ENCODE results near the gene AP5Z1.
"Not testable (repeated sequence)": the region's sequence is repeated elsewhere in the genome, so short reads cannot be mapped to it uniquely, and the experiment has no call there.

Gene AP5Z1

DNA sequence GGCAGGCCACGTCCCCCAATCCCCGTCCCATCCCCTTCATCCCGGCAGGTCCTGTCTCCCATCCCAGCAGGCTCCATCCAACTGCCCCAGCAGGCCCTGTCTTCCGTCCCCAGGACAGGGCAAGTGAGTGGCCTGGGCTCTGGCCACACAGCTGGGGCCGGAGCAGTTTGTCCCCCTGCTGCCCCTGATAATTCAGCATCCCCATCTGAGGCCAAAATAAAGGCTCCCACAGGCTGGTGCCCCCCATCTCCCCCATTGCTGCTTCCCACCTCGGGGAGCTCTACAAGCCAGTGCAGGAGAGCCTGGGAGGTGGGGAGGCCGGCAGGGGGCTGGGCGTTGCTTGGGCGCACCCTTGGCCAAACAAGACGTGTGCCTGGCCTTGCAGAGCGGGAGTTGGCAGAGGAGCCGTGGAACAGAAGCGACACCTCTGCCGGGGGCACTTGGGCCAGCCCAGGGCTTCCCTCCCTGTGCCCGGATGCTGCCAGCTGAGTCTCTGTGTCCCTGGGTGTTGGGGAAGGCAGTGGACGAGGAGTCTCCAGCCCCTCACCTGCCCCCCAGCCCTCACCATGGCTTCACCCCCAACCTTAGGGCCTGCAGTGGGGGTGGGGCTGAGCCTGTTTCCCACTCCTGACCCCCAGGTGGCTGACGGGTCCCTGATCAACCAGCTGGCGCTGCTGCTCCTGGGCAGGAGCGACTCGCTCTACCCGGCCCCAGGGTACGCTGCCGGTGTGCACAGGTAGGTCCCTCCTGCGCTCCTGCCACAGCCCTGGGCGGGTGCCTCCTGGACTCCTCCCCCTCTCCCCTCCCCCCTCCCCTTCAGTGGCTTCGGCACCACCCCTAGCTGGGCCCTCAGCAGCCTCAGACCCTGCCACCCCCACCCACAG, 14.0 kb downstream of the AP5Z1 start:
- DNase-seq: no peak

GRCh38 chr7:4790078-4790465, 14.6 kb downstream of the AP5Z1 start:
- DNase-seq: no peak

- DNase-seq: no peak
Measured at GRCh38 chr7:4790516-4790991, 15.1 kb downstream of the AP5Z1 start.

GRCh38 chr7:4791101-4791737, 15.8 kb downstream of the AP5Z1 start:
- no peak for DNase-seq

DNA sequence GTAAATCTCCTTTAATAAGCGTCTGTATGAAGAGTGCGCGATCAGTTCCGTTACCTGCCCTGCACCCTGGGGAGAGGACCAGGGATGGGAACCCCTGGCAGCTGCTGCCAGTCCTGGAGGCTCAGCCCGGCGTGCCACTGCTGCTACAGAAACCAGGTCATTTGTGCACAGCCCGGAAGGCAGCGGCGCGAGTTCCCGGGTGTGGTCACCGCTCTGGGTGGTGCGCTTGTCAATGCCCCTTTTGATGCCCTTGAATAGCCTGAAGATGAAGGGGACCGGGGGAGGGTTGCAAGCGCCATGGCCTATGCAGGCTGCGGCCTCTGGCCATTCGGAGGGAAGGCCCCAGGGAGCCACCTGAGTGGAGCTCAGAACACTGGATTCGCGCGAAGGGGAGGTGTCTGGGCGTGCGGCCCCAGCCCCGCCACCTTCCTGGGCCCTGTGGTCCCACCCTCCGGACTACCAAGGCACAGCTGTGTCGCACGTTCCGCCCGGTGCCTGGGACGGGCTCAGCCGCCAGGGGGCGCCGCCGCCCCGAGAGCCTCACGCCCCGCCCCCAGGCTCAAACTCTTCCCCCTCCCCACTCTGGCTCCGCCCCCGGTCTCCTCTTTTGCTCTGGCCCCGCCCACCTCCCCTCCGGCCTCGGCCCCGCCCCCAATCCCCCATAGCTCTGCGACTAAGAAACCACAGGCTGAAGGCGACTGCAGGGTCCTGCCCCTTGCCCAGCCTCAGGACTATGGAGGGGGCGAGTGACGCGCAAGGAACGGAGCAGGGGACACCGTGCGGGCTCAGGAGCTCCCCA, 16.5 kb downstream of the AP5Z1 start:
- no peak for DNase-seq

DNA sequence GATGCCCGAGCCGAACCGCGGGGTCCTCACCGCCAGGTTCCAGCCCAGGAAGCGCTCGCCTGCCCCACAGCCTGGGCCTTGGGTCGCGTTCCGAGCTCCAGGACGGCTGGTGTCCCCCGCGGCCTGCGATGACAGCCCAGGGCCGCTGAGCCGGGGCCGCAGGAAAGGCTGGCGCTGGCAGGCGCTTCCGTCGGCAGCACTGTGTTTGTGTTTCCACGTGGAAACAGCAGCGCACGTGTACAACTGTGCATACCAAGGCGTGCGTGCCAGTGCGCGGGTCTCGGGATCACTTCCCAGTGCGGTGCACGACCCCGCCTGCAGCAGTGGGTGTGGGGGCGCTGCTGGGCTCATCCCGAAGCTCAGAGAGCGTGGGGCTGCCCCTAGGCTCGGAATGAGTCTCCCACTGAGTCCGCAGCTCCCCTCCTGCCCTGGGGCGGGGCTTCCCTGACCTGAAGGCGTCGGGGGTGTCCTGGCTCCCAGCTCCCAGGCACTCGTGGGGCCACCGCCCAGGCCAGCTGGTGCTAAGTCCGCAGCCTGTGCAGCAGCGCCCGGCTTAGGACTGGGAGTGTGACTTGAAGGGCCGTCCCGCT, 17.2 kb downstream of the AP5Z1 start:
- no peak for DNase-seq

DNA sequence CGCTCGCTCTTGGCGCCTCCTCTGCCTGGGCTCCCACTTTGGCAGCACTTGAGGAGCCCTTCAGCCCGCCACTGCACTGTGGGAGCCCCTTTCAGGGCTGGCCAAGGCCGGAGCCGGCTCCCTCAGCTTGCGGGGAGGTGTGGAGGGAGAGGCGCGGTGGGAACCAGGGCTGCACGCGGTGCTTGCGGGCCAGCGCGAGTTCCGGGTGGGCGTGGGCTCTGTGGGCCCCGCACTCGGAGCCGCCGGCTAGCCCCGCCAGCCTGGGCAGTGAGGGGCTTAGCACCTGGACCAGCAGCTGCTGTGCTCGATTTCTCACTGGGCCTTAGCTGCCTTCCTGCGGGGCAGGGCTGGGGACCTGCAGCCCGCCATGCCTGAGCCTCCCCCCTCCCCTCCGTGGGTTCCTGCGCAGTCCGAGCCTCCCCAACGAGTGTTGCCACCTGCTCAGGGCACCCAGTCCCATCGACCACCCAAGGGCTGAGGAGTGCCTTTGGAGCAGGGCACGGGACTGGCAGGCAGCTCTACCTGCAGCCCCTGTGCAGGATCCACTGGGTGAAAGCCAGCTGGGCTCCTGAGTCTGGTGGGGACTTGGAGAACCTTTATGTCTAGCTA, 18.1 kb downstream of the AP5Z1 start:
- DNase-seq: not testable (repeated sequence)

DNA sequence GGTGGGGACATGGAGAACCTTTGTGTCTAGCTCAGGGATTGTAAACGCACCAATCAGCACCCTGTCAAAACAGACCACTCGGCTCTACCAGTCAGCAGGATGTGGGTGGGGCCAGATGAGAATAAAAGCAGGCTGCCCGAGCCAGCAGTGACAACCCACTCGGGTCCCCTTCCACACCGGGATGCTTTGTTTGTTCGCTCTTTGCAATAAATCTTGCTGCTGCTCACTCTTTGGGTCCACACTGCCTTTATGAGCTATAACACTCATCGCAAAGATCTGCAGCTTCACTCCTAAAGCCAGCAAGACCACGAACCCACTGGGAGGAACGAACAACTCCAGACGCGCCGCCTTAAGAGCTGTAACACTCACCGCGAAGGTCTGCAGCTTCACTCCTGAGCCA, 18.7 kb downstream of the AP5Z1 start:
- DNase-seq: not testable (repeated sequence)

- DNase-seq: no peak
Measured at GRCh38 chr7:4794591-4795350, 19.3 kb downstream of the AP5Z1 start.

DNA sequence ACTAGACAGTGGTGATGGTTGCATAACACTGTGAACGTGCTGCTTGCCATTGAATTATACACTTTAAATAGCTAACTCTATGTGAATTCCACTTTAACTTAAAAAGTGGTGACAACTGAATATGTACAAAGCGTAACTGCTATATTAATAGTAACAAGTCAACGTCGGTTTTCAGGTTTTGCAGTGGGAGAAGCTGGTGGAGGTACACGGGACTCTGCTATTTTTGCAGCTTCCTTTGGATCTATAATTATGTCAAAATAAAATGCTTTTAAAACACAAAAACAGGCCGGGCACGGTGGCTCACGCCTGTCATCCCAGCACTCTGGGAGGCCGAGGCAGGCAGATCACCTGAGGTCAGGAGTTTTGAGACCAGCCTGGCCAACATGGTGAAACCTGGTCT, 21.0 kb downstream of the AP5Z1 start:
- no peak for DNase-seq

GRCh38 chr7:4797858-4798705, 22.7 kb downstream of the AP5Z1 start:
- DNase-seq: no peak

DNA sequence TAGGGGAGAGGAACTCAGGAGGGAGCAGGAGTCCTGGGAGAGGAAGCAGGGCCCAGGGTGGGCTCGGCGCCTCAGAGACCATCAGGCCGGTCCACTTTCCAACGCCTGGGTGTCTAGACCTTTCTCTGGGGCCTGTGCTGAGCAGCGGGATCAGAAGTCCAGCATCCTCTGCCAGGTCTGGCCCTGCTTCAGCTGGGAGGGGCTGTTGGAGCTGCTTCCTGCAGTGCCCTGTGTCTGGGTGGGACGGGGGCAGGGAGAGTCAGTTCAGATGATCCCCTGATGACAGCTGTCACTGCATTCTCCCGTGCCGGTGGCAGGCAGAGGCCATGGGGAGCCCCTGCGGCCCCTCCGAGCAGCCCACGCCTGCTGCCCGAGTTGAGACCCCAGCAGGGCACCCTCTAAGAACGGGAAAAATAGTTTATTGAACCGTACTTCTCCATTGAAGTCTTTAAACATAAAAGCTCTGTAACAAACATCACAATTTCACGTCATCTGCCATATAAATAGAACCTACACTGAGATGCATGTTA, 23.3 kb downstream of the AP5Z1 start:
- DNase-seq: no peak

DNA sequence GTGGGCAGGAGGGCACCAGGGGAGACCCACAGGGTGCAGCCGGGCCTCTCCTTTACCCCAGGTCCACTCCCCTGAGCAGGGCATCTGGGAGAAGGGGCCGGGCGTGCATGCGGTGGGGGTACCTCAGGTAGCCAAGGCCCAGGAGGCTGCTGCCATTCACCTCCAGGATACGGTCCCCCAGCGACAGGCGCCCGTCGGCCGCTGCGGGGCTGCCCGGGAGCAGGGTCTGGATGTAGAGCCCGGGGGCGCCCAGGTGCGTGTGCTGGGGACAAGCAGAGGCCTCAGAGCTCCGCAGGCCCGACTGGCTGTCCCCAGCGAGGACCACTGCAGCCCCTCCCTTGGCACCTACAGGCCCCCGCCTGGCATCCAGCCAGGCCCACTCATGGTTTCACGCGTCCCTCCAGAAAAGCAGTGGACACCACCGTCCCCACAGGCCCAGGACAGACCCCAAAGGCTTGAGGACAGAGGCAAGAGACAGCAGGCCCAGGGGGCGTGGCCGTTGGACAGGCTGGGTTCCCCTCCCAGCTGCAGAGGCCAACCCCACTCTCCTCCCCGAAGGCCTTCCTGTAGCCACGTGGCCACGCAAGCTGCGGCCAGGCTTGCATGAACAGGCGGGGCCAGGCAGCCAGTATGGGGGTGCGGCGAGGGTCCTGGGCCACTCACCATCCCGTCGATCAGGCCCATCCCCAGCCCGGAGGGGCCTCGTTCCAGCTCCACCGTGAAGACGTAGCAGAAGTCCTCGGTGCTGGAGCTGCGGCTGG, 24.3 kb downstream of the AP5Z1 start:
- DNase-seq: no peak

DNA sequence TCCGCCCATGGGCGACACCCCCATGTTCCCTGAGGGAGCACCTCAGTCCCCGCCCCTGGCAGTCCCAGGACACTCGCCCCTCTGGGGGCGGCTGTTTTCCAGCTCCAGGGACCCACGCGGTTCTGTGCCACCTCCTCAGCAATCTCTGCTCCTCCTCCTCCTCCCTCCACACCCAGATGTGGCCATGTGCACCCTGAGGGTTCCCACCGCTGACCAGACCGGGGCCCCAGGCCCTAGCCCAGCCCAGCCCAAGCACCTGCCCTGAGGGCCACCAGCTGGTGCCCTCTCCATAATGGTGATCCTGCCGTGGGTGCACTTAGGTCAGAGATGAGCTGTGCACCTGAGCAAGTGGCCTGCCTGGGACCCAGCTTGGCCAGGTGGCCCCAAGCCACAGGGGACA, 25.1 kb downstream of the AP5Z1 start:
- DNase-seq: no peak

DNA sequence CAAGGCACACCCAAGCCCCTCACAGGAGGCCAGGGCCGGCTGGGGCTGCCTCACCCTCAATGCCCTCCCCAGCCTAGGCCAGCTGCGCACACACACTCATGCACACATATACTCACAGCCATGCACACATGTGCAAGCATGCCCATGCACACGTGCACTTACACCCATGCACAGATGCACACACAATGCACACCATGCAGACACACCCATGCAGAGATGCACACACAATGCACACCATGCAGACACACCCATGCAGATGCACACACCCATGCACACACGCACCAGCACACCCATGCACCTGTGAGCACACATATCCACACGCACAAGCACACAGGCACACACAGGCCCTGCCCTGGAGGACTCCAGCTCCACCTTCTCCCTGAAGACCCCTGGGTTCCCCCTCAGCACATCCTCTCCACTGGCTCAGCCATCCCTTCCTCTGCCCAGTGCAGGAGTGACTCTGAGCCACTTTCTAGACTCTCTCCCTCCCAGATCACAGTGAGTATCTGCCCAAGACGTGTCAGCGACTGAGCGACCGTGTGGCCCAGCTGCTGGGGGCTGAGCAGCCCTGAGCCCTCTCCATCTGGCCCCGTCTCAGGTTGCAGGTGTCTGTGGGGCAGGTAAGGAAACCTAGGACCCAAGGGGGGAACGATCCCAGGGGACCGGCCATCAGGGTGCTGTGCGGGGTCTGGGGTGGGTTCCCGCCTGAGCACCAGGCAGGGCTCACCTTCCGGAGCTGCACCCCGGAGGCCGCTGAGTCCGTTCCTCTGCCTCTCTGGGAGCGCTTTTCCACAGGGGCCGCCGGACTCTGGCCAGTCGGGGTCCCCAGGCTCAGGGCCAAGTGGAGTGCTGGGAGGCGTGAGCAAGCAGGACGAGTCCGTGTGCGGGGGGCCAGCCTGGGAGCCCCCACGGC, 25.8 kb downstream of the AP5Z1 start:
- DNase-seq: no peak

DNA sequence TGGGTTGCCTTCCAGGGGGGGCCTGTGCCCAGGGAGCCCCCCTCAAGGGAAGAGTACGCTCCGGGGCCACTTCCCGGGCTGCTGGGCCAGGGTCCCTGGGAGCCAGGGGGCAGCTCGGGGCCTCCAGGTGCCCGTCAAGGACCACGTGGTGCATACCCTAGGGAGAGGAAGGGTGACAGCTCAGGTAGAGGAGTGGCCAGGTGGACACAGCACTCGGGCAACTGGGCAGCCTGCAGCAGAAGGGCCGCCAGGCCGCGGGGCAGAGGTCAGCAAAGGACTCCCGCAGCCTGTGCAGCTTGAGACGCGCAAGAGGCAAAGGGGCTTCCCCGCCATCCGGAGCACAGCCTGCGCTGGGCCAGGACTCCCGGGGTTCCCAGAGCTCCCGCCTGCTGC, 26.4 kb downstream of the AP5Z1 start:
- DNase-seq: no peak

DNA sequence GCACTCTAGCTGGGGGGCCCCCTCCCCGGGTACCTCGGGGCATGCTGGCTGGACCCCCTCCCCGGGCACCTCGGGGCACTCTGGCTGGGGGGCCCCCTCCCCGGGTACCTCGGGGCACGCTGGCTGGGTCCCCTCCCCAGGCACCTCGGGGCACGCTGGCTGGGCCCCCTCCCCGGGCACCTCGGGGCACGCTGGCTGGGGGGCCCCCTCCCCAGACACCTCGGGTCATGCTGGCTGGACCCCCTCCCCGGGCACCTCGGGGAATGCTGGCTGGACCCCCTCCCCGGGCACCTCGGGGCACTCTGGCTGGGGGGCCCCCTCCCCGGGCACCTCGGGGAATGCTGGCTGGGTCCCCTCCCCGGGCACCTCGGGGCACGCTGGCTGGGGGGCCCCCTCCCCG, 27.2 kb downstream of the AP5Z1 start:
- not testable (repeated sequence) for DNase-seq

GRCh38 chr7:4803397-4804241, 28.2 kb downstream of the AP5Z1 start:
- no peak for DNase-seq
